Right kidney (tissue), 1 donor: ENCODE results near the gene PLEKHH1.
A peak's percentile ranks its signal among the peaks of the same experiment; 100 is the strongest.

Experiments
- DNase-seq: peaks from one replicate; pipeline ENCODE4 v3.0.0-alpha.2; 2016

Gene PLEKHH1

DNA sequence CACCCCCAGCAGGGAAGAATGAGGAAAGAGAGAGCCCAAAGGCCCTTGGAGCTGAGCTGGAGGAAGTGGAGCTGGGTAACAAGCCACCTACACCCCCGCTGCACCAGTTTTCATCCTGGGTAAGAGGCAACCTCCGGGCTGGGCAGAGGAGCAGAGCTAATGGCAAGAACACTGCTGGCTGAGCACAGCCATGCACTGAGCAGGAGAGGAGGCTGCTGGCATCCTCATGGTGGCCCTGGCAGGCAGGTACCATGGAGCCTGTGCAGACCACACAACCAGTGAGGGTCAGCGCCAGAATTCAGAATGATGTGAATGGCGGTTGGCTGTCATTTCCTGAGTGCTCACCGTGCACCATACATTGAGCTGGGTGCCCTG is 29.7 kb downstream of the PLEKHH1 start:
- no peak for DNase-seq

DNA sequence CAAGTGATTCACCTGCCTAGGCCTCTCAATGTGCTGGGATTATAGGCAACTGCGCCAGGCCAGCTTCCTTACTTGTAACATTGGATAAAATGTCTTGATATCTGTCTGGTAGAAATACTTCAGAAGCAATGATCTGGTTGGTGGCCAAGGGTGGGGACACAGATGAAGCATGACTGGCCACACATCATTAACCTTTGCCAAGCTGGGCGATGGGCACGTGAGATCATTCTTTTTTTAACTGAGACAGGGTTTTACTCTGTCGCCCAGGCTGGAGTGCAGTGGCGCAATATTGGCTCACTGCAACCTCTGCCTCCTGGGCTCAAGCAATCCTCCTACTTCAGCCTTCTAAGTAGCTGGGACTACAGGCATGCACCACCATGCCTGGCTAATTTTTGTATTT is 31.1 kb downstream of the PLEKHH1 start:
- no peak for DNase-seq

DNA sequence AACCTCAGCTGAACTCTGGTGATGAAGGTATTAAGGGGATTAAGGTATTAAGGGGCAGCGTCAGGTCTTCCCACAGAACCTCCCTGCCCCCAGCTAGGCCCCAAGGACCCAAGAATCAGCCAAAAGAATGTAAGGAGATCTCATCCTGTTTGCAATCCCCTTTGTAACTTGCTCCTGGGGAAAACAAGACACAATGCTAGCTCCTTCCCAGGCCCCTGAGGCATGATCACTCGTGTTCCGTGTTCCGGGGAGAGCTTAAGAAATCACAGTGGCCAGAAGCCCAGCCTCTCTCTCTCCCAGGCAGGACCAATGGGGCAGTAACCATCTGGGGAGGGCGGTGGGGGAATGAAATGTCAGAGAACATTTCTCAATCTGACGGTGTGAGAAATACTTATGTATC is 33.8 kb downstream of the PLEKHH1 start:
- no peak for DNase-seq

DNA sequence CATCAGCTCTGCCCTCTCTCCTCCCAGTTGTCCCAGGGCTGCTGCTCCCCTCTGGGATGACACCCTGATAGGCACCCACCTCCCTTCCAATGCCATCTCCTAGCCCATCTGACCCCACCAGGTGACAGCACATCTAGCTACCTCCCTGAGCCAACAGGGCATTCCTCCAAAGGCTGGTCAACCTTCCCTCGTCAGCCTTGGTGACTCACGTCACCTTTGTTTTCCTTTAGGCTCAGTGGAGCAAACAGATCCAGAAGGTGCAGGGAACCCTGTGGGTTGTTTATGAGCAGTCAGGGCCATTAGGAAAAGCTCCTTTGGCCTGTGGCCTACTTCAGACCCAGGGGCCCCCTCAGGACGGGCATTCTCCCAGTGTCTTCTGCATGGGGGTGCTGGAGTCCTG is 34.6 kb downstream of the PLEKHH1 start:
- DNase-seq: no peak

DNA sequence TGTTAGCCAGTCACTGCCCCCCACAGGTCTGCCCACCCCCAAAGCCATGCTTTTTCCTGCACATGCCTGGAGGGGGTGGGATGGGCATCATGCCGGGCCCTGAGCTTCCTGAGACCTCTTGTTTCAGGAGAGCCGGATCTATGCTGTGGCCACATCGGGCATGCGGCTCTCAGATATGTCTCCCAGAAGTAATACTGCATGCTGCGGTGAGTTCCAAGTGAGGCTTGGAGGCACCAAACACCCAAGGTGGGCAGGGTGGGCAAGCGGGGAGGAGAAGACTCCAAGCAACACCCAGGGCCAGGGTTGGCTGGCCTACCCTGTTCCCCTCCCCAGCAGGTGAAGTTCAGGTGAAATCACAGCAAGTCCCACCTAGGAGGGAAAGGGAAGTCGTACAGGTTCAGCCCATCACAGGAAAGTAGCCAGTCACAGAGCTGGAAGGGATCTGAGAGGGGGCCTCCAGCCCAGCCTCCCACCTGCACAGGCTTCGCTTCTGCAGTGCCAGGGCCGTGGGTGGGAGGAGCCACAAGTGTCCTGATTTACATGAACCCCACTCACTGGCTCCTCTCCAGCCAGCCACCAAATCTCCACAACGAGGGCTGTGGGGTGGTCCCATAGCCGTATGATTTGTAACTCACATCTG is 36.0 kb downstream of the PLEKHH1 start:
- no peak for DNase-seq

DNA sequence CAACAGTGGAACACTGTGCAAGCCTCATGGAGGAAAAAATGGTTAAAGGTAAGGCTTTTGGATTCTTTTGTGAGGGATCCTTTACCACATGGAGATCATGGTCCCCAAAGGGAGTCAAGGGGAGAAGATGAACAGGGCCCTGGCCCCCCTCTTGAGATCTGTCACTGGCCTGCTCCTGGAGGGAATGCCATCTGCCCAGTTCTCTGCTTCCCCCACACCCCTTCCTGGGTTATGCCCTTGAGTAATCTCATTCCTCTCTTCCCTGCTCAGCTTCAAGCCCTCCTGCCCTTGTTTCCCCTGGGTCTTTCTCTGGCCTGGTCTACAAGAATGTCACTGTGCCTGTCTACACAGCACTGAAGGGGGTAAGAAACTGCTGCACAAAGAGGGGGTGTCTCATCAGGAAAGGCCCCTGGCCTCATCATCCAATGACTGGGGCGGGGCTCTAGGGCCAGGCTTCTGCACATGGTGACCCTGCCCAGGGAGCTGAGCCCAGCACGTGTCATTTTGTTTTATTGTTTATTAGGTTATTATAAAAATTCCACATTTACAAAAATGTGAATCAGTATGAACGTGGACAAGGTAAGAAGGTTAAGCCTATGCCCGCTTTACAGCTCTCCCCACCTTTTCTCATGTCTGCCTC is 36.7 kb downstream of the PLEKHH1 start:
- no peak for DNase-seq

DNA sequence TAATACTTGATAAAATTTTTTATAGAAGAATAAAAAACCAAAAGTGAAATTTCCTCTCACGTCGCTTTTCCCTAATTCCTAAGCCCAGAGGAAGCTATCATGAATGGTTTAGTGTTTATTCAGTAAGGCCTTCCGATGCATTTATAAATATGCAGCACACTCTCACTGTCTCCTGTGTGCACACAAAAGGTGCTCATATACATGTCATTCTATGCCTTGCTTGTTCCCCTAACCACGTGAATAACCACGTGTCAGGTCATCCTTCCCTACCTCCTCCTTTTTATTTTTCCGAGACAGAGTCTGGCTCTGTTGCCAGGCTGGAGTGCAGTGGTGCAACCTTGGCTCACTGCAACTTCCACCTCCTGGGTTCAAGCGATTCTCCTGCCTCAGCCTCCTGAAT is 37.4 kb downstream of the PLEKHH1 start:
- DNase-seq: no peak

DNA sequence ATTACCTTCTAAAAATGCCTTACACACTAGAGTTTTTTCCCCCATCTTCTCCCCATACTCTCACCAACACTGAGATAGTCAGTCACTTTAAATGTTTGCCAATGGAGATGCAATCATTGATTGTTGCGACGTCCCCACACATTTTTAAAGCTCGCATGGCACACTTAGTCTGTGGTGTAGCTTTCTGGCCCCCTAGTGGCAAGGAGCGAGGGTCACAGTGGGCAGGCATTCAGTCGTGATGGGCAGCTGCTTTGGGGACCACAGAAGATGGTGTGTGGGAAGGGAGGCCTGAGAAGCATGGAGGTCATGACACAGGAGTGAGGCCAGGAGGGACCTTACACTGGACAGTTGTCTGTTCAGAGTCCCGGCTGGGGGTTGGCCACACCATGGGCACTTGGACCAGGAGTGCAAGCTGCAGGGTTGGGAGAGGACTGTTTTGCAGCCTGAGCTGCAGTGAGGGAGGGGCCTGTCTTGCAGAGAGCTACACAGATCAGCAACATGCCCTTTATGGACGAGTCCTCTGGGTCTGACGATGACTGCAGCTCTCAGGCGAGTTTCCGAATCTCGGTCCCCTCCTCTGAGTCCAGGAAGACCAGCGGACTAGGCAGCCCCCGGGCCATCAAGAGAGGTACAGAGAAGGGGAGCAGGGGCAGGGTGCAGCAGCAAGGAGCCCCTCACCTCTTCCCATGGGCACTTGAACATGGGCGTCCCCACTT is 38.3 kb downstream of the PLEKHH1 start:
- peak; percentile 47 for DNase-seq

DNA sequence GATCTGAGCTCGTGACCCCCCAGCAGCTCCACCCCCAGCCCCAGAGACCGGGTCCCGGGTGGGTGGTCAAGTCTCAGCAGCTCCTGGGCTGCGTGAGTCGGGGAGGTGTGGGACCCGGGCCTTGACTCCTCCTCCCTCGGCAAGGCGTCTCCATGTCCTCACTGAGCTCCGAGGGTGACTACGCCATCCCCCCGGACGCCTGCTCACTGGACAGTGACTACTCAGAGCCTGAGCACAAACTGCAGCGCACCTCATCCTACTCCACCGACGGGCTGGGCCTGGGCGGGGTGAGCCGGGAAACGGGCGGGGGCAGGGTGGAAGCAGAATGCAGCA is 38.9 kb downstream of the PLEKHH1 start:
- no peak for DNase-seq

DNA sequence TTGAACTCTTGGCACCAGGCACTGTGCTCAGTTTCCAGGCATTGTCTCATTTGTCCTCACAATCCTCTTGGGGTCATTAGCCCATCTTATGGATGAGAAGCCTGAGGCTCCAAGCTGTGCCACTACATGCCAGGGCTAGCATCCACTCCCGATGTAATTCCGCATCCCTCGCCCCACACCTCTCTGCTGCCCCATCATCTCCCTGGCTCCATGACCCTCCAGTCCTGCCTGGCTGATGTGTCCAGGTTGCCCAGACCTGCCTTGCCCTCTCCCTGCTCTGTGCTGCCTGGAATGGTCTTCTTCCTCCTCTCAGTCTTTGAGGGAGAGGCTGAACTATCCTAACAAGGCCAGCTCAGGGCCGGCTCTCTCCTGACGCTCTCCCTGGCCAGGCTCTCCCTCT is 39.5 kb downstream of the PLEKHH1 start:
- no peak for DNase-seq

DNA sequence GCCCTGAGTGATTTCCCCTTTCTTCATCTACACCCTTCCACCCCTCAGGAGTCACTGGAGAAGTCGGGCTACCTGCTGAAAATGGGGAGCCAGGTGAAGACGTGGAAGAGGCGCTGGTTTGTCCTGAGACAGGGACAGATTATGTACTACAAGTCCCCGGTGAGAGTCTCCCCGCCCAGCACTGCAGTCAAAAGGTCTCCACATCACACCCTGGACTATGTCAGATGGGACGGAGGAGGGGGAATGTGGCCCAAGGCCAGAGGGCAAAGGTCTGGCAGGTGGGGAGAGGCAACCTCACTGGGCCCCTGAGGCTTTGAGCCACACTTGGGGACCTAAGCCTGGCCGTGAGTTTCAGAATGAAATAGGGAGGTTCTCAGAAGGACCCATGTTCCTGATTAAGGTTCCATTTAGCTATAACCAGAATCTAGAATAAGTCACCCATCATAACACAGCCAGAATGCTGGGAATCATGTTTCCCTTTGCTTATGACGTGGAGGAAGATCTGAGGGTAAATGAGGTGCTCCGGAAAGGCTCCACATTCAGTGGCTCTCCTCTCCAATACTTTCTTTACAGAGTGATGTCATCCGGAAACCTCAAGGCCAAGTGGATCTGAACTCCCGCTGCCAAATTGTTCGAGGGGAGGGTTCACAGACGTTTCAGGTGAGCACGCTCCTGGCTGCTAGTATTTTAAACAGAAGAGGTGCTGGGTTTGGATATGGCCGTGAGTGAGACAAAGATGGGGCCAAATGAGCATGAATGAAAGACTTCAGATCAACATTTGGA is 40.3 kb downstream of the PLEKHH1 start:
- no peak for DNase-seq

DNA sequence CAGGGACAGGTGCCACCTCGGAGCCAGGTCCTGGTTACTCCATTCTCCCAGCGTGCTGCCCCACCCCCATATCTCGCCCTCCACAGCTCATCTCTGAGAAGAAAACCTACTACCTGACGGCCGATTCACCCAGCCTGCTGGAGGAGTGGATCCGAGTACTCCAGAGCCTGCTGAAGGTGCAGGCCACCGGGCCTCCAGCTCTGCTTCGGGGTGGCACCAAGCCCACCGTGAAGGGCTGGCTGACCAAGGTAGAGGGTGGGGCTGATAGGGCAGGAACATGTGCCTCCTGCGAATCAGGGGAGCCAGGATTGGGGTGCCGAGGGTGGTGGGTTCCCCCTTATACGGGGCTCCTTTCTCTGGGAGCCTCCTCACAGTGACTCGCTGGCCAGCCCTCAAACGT is 41.1 kb downstream of the PLEKHH1 start:
- no peak for DNase-seq

DNA sequence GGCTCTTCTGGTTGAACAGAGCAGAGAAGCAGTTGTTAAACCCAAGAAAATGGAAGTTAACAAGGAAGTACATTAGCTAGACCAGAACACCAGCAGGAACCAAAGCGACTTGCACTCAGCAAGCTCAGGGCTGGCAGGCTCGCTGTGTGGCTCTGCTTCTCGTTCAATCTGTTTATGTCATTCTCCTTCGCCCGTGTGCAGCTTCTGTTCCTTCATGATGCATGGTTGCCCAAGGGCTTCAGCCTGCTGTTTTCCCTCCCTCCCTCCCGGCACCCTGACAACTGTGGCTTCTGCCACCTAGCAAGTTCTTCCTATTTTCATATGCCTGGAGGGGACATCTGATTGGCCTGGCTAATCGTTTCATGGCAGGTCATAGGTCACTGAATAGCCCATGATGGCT is 41.7 kb downstream of the PLEKHH1 start:
- no peak for DNase-seq

DNA sequence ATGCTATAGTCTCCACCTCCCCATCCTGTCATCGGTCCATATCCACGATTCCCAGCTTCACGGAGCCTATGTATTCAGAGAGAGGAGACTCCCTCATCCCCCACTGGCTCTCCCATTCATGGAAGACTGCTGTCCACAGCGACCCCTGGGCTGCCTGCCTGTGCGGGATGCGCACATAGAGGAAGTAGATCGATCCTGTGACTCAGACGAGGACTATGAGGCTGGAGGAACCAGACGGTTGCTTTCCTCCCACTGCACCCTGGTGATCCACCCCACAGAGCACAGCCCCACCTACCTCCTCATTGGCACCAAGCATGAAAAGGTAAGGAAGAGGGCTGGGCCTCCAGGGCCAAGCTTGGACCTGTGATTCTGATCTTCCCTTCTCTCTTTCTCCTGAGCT is 42.6 kb downstream of the PLEKHH1 start:
- no peak for DNase-seq

DNA sequence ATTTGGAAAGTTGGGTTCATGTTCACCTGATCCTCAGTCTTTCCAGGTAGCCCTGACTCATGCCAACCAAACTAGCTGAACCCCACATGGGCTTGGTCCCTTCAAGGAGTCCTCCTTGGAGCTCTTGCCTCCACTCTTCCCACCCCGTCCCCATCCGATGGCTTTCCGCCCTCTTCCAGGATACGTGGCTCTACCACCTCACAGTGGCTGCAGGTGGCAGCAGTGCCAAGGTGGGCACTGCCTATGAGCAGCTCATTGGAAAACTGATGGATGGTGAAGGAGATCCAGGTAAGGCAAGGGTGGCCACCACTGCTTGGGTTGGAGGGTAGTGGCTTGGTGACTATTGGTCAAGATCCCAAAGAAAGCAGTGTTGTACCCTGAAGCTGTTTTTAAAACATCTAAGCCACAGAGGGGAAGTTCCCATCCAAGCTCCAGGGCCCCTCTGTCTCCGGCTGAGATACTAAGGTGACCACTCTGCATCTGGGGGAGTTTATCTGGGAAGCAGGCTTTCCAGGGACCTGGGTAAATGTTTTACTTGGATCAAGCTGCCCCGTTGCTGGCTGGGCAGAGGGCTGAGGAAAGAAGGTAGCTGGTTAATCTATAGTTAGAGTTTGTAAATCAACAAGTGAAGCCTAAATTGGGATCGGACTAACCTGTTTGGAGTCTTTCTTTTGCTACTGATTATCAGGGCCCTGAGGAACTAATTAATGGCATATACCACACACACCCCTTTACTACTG is 43.3 kb downstream of the PLEKHH1 start:
- DNase-seq: no peak

DNA sequence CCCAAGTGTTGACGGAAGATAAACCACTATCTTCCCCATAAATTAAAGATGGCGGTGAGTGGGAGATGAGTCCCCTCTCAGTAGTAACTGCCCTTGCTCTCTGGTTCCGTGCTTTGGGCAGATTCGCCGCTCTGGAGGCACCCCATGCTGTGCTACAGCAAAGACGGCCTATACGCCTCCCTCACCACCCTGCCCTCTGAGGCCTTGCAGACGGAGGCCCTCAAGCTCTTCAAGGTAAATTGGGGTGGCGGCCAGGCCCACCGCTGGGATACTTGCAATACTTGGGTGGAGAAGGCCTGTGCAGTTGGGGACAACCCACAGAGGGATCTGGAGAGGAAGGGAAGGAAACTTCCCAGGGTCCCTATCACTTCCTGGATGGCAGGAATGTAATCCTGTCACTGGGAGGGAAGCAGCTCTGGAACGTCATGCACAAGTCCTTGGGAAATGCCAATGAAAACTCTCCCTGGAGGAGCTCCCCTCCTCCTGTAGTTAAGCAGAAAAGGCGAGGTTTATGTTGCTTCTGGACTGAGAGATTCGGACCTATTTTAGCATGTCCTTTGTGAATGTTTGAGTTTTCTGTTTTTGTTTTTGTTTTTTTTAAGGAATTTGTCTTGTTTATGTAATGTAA is 44.2 kb downstream of the PLEKHH1 start:
- no peak for DNase-seq

DNA sequence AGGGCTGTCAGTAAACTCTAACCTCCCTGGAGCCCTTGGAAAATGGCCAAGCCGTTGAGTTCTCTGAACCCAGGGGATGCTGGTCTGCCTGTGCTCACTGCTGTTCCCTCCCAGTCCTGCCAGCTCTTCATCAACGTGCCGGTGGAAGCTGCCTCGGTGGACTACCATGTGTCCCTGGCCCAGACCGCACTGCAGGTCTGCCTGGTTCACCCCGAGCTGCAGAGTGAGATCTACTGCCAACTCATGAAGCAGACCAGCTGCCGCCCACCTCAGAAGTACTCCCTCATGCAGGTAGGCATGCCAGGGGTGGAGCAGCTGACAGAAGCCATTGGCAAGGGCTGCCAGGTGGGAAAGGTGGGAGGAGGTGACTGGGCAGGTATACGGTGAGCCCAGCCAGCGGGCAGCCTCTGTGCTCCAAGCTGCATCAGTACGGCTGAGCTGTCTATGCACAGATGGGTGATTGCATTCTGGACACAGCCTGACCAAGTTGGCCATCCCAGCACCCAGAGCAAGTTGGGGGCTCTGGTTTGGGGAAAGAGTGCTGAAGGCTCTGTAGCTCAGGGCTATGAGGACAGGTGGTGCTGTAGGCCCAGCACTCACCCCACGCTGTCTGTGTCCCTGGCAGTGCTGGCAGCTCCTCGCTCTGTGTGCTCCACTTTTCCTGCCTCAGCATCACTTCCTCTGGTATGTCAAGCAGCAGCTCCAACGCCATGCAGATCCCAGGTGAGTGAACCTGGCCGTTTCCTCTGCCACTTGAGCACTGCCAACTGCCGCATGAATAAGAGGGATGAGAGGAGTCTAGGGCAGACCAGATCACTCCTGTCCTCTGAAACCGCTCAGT is 45.0 kb downstream of the PLEKHH1 start:
- no peak for DNase-seq

DNA sequence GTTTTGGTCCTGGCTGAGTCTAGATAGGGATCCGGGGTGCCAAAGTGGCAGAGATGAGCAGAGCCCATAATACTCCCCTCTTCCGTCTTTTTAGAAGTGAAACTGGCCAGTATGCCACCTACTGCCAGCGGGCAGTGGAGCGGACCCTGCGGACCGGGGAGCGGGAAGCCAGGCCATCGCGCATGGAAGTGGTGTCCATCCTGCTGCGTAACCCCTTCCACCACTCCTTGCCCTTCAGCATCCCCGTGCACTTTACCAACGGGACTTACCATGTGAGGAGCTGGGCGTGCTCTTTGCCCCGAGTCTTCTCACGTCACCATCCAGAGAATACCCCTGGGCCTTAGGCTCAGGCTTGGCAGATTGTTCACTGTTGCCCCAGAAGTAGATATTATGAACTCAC is 46.0 kb downstream of the PLEKHH1 start:
- DNase-seq: no peak

DNA sequence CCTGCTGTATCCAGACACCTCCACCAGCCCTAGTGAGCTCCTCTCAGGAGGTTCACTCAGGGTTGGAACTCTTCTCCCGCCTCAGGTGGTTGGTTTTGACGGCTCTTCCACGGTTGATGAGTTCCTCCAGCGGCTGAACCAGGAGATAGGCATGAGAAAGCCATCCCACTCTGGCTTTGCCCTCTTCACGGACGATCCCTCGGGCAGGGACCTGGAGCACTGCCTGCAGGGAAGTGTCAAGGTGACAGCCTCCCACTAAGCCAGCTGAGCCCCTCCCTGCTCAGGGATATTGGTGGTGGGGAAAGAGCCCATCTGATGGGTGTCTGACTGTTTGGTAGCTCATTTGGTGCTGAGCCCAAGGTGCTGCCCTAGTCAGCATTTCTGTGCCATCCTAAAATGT is 46.5 kb downstream of the PLEKHH1 start:
- no peak for DNase-seq

DNA sequence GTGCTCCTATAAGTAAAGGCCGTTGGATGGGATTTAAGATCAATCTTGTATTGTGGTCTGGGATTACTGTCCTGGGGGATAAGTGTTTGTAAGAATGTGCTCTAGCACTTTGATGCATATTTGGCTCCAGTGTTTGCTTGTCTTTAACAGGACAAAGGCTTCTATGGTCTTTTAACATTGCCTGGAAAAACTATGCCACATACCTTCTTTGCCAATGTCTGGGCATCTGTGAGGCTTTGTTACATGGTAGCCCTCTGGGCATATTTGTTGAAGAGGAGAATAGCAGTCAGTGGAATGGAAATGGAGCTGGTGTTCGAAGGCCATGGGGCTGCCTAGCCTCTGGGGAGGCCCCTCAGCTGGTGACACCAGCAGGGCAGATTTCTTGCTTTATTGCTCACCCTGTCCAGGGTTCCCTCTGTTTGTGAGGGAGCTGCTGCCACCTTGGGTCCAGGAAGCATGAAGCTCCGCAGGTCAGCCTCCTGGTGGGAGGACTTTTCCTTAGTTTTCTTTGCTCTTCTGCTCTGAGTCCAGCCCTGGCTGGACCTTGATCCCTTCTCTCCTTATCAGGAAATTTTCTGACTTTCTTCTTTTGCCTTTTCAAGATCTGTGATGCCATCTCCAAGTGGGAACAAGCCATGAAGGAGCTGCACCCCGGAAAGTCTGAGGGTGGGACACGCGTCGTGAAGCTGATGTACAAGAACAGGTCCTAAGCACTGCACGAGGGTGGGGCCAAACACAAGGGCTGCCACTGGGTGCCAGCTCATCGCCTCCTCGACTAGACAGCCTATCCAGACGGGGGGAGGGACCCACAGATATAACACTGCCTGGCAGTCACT is 47.5 kb downstream of the PLEKHH1 start:
- no peak for DNase-seq
